Measurements from ENCODE around the gene CLDND2. TPM values are rescaled to one million over a fixed set of nuclear protein-coding genes. Genes with fewer than 3 reads are reported as not detected.

CLDND2 gene
- total and polyA plus RNA-seq, 11 donors: 0.46 to 2.3 (median 0.92) TPM; not detected in 5

DNA sequence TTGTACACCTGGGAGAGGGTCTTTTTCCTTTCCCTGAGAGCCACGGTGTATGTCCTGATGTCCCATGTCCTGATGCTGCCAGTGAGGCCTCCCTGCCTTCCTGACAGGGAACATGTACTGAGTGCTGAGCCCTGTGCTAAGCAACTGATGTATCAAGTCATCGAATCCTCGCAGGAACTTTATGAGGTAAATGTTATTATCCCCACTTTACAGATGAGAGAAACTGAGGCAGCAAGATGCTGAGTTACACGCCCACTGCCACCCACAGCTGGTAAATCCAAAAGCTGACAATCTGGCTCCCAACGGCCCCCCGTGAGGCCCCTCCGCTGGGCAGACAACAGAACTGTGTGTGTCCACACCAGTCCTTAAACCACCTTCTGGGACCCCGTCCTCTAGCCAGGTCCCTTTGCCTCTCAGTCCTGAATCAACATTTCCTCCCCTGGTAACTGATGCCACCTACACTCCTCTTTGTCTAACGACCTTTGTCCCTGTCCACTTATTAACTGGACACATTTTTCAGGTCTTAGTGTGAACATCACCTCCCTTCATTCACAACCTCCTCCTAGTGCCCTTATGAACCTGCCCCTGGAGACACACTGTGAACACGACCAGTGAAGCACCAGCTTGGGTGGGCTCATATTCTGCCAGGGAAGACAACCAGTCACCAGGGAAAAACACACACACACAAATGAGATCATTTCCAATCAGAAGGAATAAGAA, 21.4 kb downstream of the CLDND2 start:
- Histone ChIP-seq H3K9me3 (no peaks in the 10 kb centered on the region), H3K4me1 (no peaks in the 10 kb centered on the region), H3K27ac (no peak overlapping the region), H3K36me3 (peaks cover 0 to 80% (median 70%) of the 10 kb centered on the region in 9 donors), H3K27me3 (no peaks in the 10 kb centered on the region), H3K4me3 (no peak overlapping the region)
- ATAC-seq (no peak), DNase-seq (no peak)
- 77 to 91% (median 81%) methylated on average over 9 to 10 of the region's 10 CpGs for WGBS, 4 donors
- intact Hi-C loops (cut with DNase I): loop anchor here in 2 of 10 donors (10.0 kb wide), 1 partner anchor 47 kb away; the partner anchor contains the start of gene C19orf84 (in 2 of the 2)
- no peak for TF ChIP-seq POLR2A (IDR thresholded peaks at IDR 0.05)
- TF ChIP-seq, protein P1, sequence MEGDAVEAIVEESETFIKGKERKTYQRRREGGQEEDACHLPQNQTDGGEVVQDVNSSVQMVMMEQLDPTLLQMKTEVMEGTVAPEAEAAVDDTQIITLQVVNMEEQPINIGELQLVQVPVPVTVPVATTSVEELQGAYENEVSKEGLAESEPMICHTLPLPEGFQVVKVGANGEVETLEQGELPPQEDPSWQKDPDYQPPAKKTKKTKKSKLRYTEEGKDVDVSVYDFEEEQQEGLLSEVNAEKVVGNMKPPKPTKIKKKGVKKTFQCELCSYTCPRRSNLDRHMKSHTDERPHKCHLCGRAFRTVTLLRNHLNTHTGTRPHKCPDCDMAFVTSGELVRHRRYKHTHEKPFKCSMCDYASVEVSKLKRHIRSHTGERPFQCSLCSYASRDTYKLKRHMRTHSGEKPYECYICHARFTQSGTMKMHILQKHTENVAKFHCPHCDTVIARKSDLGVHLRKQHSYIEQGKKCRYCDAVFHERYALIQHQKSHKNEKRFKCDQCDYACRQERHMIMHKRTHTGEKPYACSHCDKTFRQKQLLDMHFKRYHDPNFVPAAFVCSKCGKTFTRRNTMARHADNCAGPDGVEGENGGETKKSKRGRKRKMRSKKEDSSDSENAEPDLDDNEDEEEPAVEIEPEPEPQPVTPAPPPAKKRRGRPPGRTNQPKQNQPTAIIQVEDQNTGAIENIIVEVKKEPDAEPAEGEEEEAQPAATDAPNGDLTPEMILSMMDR (IDR thresholded peaks at IDR 0.05): no peak

DNA sequence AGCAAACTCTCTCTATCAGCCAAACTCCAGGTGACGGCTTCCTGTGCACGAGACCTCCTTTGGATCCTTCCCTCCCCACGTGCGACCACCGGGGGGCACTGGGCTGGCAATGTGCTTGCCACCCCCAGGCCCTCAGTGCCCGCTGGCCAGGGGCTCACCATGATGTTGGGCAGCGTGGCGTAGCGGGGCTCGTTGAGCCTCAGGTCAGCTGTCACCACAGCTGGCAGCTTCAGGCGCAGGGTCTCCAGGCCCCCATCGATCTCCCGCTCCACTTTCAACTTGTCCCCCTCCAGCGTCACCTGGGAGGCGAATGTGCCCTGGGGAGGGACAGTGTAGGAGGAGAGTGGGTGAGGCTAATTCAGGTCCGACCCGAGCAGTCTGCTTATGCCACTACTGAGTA, 22.1 kb downstream of the CLDND2 start:
- Histone ChIP-seq H3K36me3 (peaks cover 0 to 73% (median 63%) of the 10 kb centered on the region in 9 donors), H3K4me1 (no peaks in the 10 kb centered on the region), H3K4me3 (no peak overlapping the region), H3K9me3 (no peaks in the 10 kb centered on the region), H3K27ac (no peak overlapping the region), H3K27me3 (no peaks in the 10 kb centered on the region)
- TF ChIP-seq, protein P1 (IDR thresholded peaks at IDR 0.05): no peak
- TF ChIP-seq POLR2A (IDR thresholded peaks at IDR 0.05): no peak
- WGBS, 4 donors: 87 to 94% (median 91%) methylated on average over 15 to 17 of the region's 17 CpGs
- no peak for ATAC-seq
- peak in 1 of 5 donors; percentile 29 for DNase-seq
- intact Hi-C loops (cut with DNase I): loop anchor here in 2 of 10 donors (10.0 kb wide), 1 partner anchor 48 kb away; the partner anchor contains the start of gene C19orf84 (in 2 of the 2)

DNA sequence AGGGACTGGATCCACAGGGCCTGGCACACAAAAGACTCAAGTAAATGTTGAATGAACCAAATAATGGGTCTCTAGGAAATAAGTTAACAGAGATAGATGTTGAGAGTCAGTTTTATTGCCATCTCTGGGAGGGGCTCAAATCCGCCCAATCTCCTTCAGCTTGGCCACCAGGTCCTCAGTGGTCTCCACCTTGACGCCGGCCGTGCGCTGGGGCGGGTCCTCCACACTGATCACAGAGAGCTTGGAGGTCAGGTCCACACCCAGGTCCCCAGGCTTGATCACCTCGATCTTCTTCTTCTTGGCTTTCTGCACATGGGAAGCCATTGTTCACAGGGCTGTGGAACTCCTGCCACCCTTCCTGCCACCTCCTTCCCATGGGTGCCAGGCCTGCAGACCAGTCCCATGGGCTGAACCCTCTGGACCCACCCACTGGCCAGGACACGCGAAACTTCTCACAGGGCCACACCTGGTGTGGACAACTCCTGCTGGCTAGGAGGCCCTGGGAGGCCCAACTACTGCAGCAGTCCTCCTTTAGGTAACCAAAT, 23.7 kb downstream of the CLDND2 start:
- peaks cover 0 to 57% (median 47%) of the 10 kb centered on the region in 9 donors for H3K36me3 ChIP-seq
- ATAC-seq (no peak), DNase-seq (no peak)
- no peaks in the 10 kb centered on the region for H3K9me3 ChIP-seq
- H3K27me3 ChIP-seq: no peaks in the 10 kb centered on the region
- H3K4me3 ChIP-seq: no peak overlapping the region
- WGBS, 4 donors: 93 to 99% (median 97%) methylated on average over 9 of the region's 9 CpGs
- TF ChIP-seq POLR2A (IDR thresholded peaks at IDR 0.05): no peak
- TF ChIP-seq, protein P1 (IDR thresholded peaks at IDR 0.05): no peak
- H3K4me1 ChIP-seq: peaks cover 0 to 6% (median 4%) of the 10 kb centered on the region in 12 donors
- no peak overlapping the region for H3K27ac ChIP-seq
- intact Hi-C loops (cut with DNase I): loop anchor here in 2 of 10 donors (10.0 kb wide), 1 partner anchor 50 kb away; the partner anchor contains the start of gene C19orf84 (in 2 of the 2)
